ENCODE data around the gene WDFY2. TPM values are rescaled to one million over a fixed set of nuclear protein-coding genes. Genes with fewer than 3 reads are reported as not detected.

Gene WDFY2
- total and polyA plus RNA-seq, 12 donors, result 2.4 to 7.5 (median 5.5) TPM

DNA sequence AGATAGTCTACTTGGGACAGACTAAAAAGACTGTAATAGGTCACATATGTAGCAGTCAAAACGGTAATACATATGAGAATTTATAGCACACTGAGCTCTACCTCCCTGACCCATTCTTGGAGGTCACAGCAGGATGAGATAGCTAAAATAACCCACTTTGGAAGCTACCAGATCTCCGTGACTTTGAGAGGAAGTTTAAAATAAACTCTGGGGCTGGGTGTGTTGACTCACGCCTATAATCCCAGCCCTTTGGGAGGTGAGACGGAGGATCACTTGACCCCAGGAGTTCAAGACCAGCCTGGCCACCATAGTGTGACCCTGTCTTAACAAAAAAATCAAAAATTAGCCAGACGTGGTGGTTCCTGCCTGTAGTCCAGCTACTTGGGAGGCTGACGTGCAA lies 174.4 kb downstream of the WDFY2 start:
- H3K9me3 ChIP-seq, result no peaks in the 10 kb centered on the region
- H3K27me3 ChIP-seq, result no peaks in the 10 kb centered on the region
- peaks cover 0 to 1% (median 0%) of the 10 kb centered on the region in 9 donors for H3K4me1 ChIP-seq
- intact Hi-C loops (cut with DNase I), result no loop called here
- no peak overlapping the region for H3K27ac ChIP-seq
- no peak for DNase-seq
- no peak overlapping the region for H3K4me3 ChIP-seq
- H3K36me3 ChIP-seq, result peaks cover 0 to 98% (median 23%) of the 10 kb centered on the region in 9 donors
- ATAC-seq, result no peak
- TF ChIP-seq, protein P1, sequence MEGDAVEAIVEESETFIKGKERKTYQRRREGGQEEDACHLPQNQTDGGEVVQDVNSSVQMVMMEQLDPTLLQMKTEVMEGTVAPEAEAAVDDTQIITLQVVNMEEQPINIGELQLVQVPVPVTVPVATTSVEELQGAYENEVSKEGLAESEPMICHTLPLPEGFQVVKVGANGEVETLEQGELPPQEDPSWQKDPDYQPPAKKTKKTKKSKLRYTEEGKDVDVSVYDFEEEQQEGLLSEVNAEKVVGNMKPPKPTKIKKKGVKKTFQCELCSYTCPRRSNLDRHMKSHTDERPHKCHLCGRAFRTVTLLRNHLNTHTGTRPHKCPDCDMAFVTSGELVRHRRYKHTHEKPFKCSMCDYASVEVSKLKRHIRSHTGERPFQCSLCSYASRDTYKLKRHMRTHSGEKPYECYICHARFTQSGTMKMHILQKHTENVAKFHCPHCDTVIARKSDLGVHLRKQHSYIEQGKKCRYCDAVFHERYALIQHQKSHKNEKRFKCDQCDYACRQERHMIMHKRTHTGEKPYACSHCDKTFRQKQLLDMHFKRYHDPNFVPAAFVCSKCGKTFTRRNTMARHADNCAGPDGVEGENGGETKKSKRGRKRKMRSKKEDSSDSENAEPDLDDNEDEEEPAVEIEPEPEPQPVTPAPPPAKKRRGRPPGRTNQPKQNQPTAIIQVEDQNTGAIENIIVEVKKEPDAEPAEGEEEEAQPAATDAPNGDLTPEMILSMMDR (IDR thresholded peaks at IDR 0.05), result no peak
- 67 to 77% methylated on average over 6 of the region's 6 CpGs for WGBS, 2 donors

DNA sequence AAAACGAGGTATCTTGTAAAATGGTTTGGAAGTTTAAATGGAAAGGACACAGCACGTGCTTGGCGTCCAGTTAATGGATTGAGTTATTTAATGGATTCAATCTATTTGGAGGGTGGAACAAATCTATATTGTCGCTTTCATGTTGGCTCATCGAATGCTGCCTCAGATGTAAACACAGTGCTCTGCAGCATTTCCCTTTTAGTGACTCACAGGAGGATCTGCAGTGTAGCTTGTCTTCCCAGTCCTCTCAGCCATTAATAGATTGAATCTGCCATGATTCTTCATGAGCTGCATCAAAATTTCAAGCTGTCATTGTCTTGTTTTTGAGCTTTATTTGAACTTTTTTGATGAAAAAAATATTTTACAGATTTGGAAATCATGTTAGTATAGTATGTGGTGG lies 175.0 kb downstream of the WDFY2 start:
- Histone ChIP-seq H3K27ac (no peak overlapping the region), H3K4me1 (peaks cover 0 to 7% (median 4%) of the 10 kb centered on the region in 9 donors), H3K36me3 (peaks cover 0 to 93% (median 23%) of the 10 kb centered on the region in 9 donors), H3K9me3 (no peaks in the 10 kb centered on the region), H3K4me3 (no peak overlapping the region), H3K27me3 (no peaks in the 10 kb centered on the region)
- TF ChIP-seq, protein P1 (IDR thresholded peaks at IDR 0.05), result no peak
- DNase-seq, result no peak
- 94 to 96% methylated on average over 5 of the region's 5 CpGs for WGBS, 2 donors
- ATAC-seq, result no peak
- intact Hi-C loops (cut with DNase I), result no loop called here

DNA sequence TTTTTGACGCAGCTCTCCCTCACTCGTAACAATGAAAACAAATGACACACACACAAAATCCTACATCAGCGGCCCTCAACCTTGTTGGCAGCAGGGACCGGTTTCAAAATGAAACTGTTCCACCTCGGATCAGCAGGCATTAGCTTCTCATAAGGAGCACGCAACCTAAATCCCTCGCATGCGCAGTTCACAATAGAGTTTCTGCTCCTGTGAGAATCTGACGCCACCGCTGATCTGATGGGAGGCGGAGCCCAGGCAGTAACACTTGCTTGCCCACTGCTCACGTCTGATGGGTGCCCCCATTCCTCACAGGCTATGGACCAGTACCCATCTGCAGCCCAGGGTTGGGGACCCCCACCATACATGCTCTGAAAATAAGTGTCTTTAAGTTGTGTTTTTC lies 176.3 kb downstream of the WDFY2 start:
- no peak for ATAC-seq
- intact Hi-C loops (cut with DNase I), result loop anchor here in 1 of 10 donors (10.0 kb wide), 1 partner anchor 176 kb away; the partner anchor contains the start of gene WDFY2
- Histone ChIP-seq H3K9me3 (no peaks in the 10 kb centered on the region), H3K36me3 (peaks cover 0 to 90% (median 21%) of the 10 kb centered on the region in 9 donors), H3K27me3 (no peaks in the 10 kb centered on the region), H3K4me3 (no peak overlapping the region), H3K4me1 (peaks cover 6 to 19% (median 15%) of the 10 kb centered on the region in 9 donors), H3K27ac (no peak overlapping the region)
- TF ChIP-seq, protein P1 (IDR thresholded peaks at IDR 0.05), result no peak
- DNase-seq, result no peak
- WGBS, 2 donors, result 94 to 95% methylated on average over 12 of the region's 12 CpGs

DNA sequence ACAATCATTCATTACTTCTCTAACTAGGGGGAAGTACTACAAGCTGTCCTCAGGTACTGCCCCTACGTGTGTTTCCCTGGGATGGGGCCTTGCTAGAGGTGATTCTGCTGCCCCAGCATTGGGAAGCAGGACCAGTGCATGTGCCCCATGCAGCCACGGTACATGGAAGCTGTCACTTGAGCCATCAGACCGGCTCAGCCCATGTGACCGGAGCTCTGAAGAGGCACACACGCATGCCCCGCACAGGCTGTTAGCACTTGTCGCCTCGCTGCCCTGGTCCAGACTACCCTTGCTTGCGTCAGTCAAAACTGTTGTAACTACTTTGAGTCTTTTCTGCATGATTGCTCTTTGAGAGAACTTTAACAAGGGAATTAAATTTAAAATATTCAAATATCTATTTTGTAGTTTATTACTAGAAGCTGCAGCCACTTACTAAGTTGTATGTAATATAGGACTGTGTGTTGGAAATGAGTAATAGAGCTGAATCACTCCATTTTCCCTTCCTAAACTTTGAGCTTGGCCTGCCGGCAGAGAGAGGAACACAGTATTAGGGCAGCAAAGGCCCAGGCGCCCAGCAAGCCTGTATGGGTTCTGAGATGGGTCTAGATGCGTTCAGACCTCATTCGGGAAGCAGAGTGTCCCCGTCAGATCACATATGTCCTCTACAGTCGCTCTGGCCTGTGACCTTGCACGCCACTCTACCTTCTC lies 177.5 kb downstream of the WDFY2 start:
- Histone ChIP-seq H3K4me1 (peaks cover 6 to 19% (median 15%) of the 10 kb centered on the region in 9 donors), H3K27ac (no peak overlapping the region), H3K9me3 (no peaks in the 10 kb centered on the region), H3K27me3 (no peaks in the 10 kb centered on the region), H3K36me3 (peaks cover 0 to 88% (median 10%) of the 10 kb centered on the region in 9 donors), H3K4me3 (no peak overlapping the region)
- ATAC-seq (peak in 6 of 8 donors; percentile 46 to 74 (median 67)), DNase-seq (peak in 1 of 2 donors; percentile 35)
- 75 to 83% methylated on average over 16 of the region's 16 CpGs for WGBS, 2 donors
- TF ChIP-seq, protein P1 (IDR thresholded peaks at IDR 0.05), result no peak
- intact Hi-C loops (cut with DNase I), result loop anchor here in 1 of 10 donors (10.0 kb wide), 1 partner anchor 177 kb away; the partner anchor contains the start of gene WDFY2
